Stimulated activated CD4-positive, alpha-beta T cell treated with anti-CD3 and anti-CD28 coated beads, Interleukin-4, amount 100 ng/mL, for 1 hour (primary cell): ENCODE data around the gene PRUNE2.
"Not testable (repeated sequence)": the region's sequence is repeated elsewhere in the genome, so short reads cannot be mapped to it uniquely, and the experiment has no call there.

Experiments
- DNase-seq: peaks from one replicate; pipeline ENCODE4 v3.0.0-alpha.2; 2020

PRUNE2 gene

DNA sequence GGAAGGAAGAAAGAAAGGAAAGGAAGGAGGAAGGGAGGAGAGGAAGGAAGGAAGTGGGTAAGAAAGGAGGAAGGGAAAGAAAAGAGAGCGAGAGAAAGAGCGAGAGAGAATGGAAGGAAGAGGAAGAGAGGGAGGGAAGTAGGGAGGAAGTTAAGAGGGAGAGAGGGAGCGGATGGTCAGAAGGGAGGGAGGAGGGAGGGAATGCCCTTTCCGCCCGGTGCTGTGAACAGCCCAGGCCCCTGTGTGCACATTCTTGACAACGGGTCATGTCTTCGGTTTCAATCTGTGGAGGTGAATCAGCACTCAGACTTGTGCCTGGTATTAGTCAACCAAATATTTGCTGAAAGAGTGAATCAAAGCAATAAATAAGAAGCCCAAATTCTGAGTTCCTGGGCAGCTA is 39.2 kb downstream of the PRUNE2 start:
- no peak for DNase-seq

GRCh38 chr9:76863832-76864231 is 42.1 kb downstream of the PRUNE2 start:
- no peak for DNase-seq

DNA sequence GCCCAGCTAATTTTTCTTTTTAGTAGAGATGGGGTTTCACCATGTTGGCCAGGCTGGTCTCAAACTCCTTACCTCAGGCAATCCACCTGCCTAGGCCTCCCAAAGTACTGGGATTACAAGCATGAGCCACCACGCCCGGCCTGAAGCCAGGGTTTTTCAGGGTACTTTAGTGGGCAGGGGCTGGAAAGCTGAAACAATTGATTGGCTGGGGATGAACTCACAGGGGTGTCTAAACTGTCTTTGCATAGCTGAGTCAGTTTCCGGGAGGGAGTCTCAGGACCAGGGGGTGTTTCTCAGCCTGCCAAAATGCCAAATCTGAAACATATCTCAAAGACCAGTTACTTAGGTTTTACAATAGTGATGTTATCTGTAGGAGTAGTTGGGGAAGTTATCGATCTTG is 46.1 kb downstream of the PRUNE2 start:
- DNase-seq, result no peak

- DNase-seq, result not testable (repeated sequence)
Measured at GRCh38 chr9:76858248-76858647, 47.7 kb downstream of the PRUNE2 start.

DNA sequence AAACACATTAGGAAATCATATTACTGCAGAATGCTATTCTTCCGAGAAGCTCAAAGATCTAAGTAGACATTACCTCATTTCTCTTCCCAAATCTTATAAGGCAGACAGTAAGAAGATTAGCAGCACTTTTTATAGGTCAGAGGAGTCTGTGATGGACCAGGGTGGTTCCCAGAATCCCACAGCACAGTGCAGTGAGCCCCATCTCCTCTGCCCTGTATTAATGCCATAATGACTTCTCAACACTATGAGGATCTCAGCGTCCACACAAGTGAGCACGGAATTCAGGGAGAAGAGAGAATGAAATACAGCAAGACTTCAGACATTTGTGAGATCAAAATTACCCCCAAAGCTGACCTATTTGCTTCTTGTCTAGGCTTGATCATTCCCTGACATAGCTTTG is 49.9 kb downstream of the PRUNE2 start:
- DNase-seq, result no peak

GRCh38 chr9:76855015-76855414 is 50.9 kb downstream of the PRUNE2 start:
- DNase-seq, result no peak

DNA sequence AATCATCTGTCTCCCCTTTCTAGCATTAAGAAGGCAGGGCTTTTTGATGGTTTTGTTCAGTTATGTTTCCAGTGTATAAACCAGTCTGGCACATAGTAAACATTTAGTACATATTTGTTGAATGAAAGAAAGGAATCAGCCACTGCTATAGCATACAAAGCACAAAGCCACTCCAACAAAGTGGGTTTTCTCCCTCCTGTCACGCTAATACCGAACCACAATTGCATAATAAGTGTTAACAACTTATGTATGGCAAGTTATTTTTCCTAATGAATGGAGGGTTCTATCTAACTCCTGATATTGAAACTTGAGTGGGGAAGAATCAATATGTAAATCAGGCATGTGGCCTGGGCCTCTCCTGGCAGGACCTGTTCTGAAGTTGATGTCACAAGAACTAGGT is 53.9 kb downstream of the PRUNE2 start:
- DNase-seq, result no peak

GRCh38 chr9:76846297-76846696 is 59.6 kb downstream of the PRUNE2 start:
- DNase-seq, result no peak

- DNase-seq, result no peak
Measured at GRCh38 chr9:76845254-76845653, 60.7 kb downstream of the PRUNE2 start.

DNA sequence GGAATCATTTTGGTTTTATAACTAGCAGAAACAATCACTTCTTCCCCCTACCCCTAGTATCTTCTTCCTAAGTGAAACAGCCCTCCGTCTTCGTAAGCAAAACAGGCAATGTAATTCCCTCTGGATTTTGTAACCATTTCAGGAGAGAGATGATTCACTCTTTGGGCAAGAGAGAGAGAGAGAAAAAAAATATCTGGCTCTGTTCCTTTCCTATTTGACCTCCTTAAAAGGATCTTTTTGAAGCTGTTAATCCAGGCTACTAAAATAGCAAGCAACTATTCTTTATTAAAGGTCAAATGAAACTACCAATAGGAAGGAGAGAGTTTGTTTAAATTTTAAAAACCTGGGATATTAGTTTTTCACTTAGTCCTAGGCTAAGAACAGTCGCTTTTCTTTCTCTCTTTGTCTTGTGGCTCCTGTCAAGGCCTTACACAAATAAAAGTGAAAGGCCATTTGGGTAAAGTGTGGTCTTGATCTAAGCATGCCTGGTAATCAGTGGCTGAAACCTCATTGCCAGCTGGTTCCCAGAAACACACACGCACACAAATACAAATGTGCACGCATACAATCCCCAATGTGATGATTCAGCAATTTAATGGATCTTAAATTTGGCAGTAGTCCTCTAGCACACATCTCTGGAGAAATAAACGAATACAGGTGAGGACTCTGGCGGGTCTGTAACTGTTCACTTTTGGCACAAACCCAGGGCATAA is 70.2 kb downstream of the PRUNE2 start:
- no peak for DNase-seq

DNA sequence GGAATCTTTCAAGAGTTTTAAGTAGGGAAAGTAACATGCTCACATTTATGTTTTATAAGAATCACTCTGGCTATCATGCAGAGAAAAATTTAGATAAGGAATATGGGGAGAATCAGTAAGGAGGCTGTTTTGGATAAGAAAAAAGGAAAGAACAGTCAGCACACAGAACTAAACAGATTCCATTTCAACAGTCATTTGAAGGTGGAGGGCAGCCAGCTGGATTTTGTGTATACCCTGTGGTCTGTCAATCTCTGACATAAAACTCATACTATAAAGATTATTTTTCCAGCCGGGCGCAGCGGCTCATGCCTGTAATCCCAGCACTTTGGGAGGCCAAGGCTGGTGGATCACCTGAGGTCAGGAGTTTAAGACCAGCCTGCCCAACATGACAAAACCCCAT is 77.5 kb downstream of the PRUNE2 start:
- no peak for DNase-seq

- no peak for DNase-seq
Measured at GRCh38 chr9:76827296-76828080, 78.4 kb downstream of the PRUNE2 start.

DNA sequence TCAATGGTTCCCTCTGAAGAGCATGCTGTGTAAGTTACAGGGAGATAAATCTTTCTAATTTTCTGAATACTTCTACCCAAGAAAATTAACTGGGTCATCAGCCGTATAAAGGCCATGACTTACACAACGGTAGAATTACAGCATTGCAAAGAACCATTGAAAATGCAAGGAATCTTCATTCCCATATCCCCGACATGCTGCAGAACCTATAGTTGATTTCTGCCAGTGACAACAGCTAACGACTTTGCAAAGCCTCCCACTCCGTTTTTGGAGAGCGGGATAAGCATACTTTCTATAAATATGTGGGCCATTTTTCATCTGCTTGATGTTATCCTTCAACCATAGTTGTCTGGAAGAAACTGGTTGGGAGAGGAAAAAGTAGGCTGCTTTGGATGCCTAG is 85.5 kb downstream of the PRUNE2 start:
- DNase-seq, result no peak

- DNase-seq, result no peak
Measured at GRCh38 chr9:76818271-76818670, 87.6 kb downstream of the PRUNE2 start.

- no peak for DNase-seq
Measured at GRCh38 chr9:76817489-76817888, 88.4 kb downstream of the PRUNE2 start.

DNA sequence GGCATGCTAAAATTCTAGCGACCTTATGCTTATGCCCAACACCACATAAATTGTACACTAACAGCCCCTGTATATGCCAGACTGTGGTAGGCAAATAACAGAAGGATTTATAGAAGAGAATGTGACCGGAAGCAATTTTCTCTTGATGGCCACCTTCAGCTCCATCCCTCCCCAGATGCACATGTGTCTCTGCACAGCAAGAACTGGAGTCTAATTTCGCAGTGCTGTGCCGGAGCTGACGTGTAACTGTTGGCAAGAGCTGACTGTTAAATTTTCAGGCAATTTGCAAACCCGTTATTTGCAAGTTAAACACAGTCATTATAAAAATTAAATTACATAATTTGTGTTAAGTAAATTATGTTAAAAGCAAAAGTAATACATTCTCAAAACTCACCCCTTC is 93.3 kb downstream of the PRUNE2 start:
- DNase-seq, result no peak

DNA sequence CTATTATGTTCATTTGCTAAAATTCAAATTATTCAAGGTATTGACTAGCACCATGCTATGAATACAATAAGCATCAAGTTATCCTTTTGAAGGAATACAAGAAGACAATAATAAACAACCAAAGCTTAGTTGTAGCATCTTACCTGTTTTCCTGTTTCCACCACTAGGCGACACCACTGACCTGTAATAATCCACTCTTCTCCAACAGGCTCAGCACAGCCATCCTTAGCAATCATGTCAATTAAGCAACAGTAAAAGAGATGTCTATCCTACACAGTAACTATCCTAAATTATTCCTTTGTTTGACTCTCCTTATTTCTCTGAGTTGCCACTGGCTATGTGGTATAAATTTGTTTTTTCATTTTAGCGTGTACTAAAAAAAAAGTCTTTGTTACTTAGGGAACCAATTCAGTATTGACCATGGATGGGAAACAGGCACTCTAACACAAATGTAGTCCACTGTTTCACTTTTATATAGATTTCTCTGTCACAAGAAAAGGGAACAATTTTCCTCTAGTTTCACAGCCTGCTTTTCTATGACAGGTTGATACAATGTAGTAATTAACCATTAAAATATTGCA is 95.4 kb downstream of the PRUNE2 start:
- no peak for DNase-seq

GRCh38 chr9:76808636-76809035 is 97.3 kb downstream of the PRUNE2 start:
- no peak for DNase-seq

- DNase-seq, result no peak
Measured at GRCh38 chr9:76803762-76804161, 102.2 kb downstream of the PRUNE2 start.

DNA sequence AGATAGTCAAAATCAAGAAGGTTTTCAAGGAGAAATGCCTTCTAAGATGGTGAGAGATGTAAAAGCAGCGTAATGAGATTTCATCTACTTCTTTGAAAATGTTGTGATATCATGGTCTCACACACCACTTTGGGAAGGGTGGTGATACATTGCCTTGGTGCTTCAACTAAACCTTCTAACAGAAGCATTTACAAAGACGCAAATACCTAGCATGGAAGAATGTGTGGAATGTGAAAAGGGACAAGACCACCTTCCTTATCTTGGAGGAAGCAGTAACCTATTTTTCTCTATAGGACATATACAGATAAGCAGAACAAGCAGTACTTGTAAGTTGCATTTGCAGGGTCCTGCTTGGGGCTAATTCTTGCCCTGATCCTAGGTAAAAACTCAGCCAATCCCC is 102.8 kb downstream of the PRUNE2 start:
- no peak for DNase-seq

- no peak for DNase-seq
Measured at GRCh38 chr9:76800901-76801300, 105.0 kb downstream of the PRUNE2 start.

- no peak for DNase-seq
Measured at GRCh38 chr9:76799473-76799872, 106.4 kb downstream of the PRUNE2 start.

DNA sequence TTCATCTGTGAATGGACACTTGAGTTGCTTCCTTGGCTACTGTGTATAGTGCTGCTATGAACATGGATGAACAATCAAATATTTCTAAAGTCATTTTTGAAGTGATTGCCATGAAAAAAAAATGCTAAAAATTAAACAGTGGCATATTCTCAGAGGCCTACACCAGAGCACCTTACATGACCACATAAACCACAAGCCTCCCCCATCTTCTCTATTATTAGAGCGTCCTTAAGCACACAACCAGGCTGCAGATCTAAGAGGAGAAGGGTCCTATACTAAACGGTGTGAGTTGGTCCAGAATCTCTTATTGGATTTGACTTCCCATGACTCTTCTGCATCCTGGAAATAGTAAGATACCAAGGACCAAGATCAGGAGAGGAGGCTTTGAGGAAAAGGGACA is 107.4 kb downstream of the PRUNE2 start:
- DNase-seq, result no peak

- no peak for DNase-seq
Measured at GRCh38 chr9:76796296-76796695, 109.6 kb downstream of the PRUNE2 start.
